ENCODE data around the gene WDR1. TPM values are rescaled to one million over a fixed set of nuclear protein-coding genes. Genes with fewer than 3 reads are reported as not detected.

Gene WDR1
- total RNA-seq, 1 experiment from 2014 or later: 367 TPM

DNA sequence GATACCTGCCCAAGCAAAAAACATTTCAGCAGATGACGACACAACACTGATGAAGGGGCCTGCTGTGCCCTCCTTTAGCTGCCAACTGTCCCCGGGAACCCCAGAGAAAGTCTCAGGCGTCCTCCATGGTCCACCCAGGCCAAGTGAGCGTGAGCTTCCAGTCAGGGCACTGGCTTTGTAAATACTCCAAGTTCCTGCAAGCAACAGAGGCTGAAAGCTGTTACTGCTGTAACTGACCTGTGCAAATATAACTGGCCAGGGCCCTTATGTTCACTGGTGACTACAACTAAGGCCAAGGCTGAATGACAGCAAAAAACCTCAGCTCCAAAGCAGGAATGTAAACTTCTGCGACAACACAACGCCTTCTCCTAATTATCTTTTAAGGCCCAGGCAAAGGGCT, 8.2 kb downstream of the WDR1 start:
- Mint-ChIP-seq H3K27me3 (ENCODE audit: low read depth) (no peaks in the 10 kb centered on the region; the same call in 1 of the 2 replicates), H3K27ac (peak overlapping the region in 1 of 3 experiments; percentile 86; a peak in 2 of 7 replicates), H3K4me1 (peaks cover 82 to 91% of the 10 kb centered on the region in 2 experiments), H3K9me3 (no peaks in the 10 kb centered on the region), H3K36me3 (ENCODE audit: insufficient read depth in 1 of 3, low read depth in 3 of 3) (peaks cover 55 to 70% (median 66%) of the 10 kb centered on the region in 3 experiments), H3K4me3 (no peak overlapping the region)
- Histone ChIP-seq H3K23ac (ENCODE audit: insufficient read length, low read depth, low read length) (no peak overlapping the region), H3T11ph (ENCODE audit: low read length) (no peak overlapping the region), H3K14ac (ENCODE audit: insufficient read depth, low read length) (no peak overlapping the region), H3K4me1 (ENCODE audit: insufficient read depth, low read length) (peaks cover 16% of the 10 kb centered on the region; the same call in 1 of the 2 replicates), H2BK5ac (ENCODE audit: insufficient read length, low read length) (no peak overlapping the region), H3K27ac (ENCODE audit: insufficient read length, low read depth, low read length) (no peak overlapping the region), H2AFZ (ENCODE audit: low read length) (no peak overlapping the region), H3K9me3 (ENCODE audit: control insufficient read depth, low read depth, low read length) (no peaks in the 10 kb centered on the region), H3K4ac (ENCODE audit: low read depth, low read length) (no peak overlapping the region), H3K4me2 (ENCODE audit: insufficient read depth, insufficient read length, low read length) (no peak overlapping the region), H2BK120ac (ENCODE audit: low read depth, low read length, poor library complexity, severe bottlenecking) (no peak overlapping the region), H3K23me2 (ENCODE audit: insufficient read length, low read depth, low read length, poor library complexity, severe bottlenecking) (no peaks in the 10 kb centered on the region), H2BK15ac (ENCODE audit: low read depth, low read length) (no peak overlapping the region), H4K91ac (ENCODE audit: insufficient read length, low read depth, low read length) (no peak overlapping the region), H2BK12ac (ENCODE audit: insufficient read length, low read depth, low read length) (no peak overlapping the region), H3K27me3 (ENCODE audit: insufficient read depth, low read length) (no peaks in the 10 kb centered on the region), H3K9ac (ENCODE audit: extremely low read depth, insufficient read length, low read length) (no peak overlapping the region), H2BK20ac (ENCODE audit: low read depth, low read length, poor library complexity, severe bottlenecking) (no peak overlapping the region), H2AK5ac (ENCODE audit: insufficient read length, low read length) (no peak overlapping the region), H4K20me1 (ENCODE audit: control insufficient read depth, insufficient read depth, insufficient read length) (peaks cover 2% of the 10 kb centered on the region), H3K56ac (ENCODE audit: insufficient read length, low read depth, low read length) (no peak overlapping the region), H4K5ac (ENCODE audit: insufficient read length, low read depth, low read length) (no peak overlapping the region), H3K79me1 (ENCODE audit: insufficient read depth, low read depth, low read length, poor library complexity, severe bottlenecking) (peaks cover 2% of the 10 kb centered on the region), H3K18ac (ENCODE audit: insufficient read length, low read depth, low read length) (no peak overlapping the region), H3K79me2 (ENCODE audit: insufficient read depth, low read length) (peaks cover 84% of the 10 kb centered on the region), H4K8ac (replicated peaks; ENCODE audit: insufficient read length, low read depth, low read length) (no peak overlapping the region)
- TF ChIP-seq CTCF (conservative IDR thresholded peaks at IDR 0.05): no peak
- WGBS (ENCODE audit: extremely low coverage, insufficient read length, low lambda C conversion rate): no CpG with 5 or more reads among the region's 6 CpGs
- DNase-seq: no peak

Measured in H9 (cell line).